ENCODE results near the gene HAPSTR1.

Gene HAPSTR1

GRCh38 chr16:9096416-9096952 lies 5.0 kb downstream of the HAPSTR1 start:
- no peak for DNase-seq (ENCODE audit: low spot score)

- DNase-seq (ENCODE audit: low spot score), result no peak
Measured at GRCh38 chr16:9097266-9098219, 6.1 kb downstream of the HAPSTR1 start.

GRCh38 chr16:9098377-9099090 lies 7.1 kb downstream of the HAPSTR1 start:
- DNase-seq (ENCODE audit: low spot score), result no peak

GRCh38 chr16:9099131-9099625 lies 7.7 kb downstream of the HAPSTR1 start:
- DNase-seq (ENCODE audit: low spot score), result no peak

DNA sequence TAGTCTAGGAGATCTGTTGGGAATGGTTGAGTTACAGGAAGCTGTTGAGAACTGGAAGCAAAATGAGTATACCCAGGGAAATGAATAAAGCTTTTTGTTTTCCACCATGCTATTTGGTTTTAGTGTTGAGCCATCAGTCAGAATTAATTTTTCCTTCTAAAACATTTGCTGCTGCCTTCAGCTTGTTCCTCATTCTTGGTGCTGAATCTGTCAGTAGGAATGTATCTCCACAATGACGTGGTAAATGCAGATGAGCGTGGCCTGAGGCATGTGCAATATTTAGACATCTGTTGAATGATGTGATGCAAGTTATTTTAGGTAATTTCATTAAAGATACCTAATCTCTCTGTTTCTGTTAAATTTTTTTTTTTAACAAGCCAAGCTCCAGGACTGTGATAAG lies 10.9 kb downstream of the HAPSTR1 start:
- DNase-seq (ENCODE audit: low spot score), result peak; percentile 69

DNA sequence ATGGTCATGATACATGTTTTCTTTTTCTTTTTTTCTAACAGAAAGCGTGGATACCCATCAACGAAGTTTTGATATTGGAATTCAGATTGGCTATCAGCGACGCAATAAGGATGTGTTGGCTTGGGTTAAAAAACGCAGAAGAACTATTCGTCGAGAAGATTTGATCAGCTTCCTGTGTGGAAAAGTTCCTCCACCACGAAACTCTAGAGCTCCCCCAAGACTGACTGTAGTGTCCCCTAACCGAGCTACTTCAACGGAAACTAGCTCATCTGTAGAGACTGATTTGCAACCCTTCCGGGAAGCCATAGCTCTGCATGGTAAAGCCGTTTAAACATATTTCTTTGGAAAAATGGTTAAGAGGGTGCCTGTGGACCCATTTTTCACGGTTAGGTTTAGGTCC lies 11.5 kb downstream of the HAPSTR1 start:
- DNase-seq (ENCODE audit: low spot score), result no peak

- no peak for DNase-seq (ENCODE audit: low spot score)
Measured at GRCh38 chr16:9103546-9103945, 12.1 kb downstream of the HAPSTR1 start.

- no peak for DNase-seq (ENCODE audit: low spot score)
Measured at GRCh38 chr16:9105189-9105588, 13.7 kb downstream of the HAPSTR1 start.

- DNase-seq (ENCODE audit: low spot score), result no peak
Measured at GRCh38 chr16:9107025-9107970, 15.9 kb downstream of the HAPSTR1 start.

- DNase-seq (ENCODE audit: low spot score), result no peak
Measured at GRCh38 chr16:9109255-9109654, 17.8 kb downstream of the HAPSTR1 start.

GRCh38 chr16:9112166-9112843 lies 20.9 kb downstream of the HAPSTR1 start:
- no peak for DNase-seq (ENCODE audit: low spot score)

- DNase-seq (ENCODE audit: low spot score), result no peak
Measured at GRCh38 chr16:9112844-9113186, 21.4 kb downstream of the HAPSTR1 start.

DNA sequence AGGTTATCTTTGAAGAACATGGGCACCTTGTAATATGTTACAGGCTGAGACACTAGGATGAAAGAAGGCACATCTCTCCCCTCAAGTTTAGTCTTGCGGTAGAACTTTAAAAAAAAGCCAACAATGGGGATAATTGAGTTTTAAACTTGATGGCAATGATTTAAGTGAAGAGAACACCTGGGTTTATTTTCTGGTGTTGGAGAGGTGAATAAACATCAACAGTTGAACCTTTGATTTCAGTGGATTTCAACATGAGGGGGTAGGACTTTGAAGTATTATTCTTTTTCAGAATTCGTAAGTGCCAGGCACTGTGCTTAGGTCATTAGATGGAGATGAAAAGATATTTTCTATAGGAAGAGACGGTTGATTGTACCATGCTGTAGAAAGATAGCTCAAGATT lies 22.3 kb downstream of the HAPSTR1 start:
- no peak for DNase-seq (ENCODE audit: low spot score)

DNA sequence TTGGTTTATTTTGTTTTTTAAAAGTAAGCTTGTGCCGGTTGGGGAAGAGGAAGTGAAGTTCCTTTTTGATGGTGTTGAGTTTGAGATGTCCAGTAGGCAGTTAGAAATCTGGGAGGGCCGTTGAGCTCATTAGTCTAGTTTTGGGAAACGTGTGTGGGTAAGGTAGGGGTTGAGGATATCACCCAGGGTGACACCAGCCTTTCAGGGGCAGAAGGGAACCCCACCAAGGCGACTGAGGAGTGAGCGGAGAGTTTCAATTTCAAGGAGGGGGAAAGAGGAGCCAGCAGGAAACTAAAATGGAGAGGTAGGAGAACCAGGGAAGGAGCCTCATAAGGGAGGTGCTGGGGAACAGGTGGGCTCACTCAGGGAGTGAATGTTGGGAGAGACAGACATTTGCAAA lies 22.7 kb downstream of the HAPSTR1 start:
- no peak for DNase-seq (ENCODE audit: low spot score)

DNA sequence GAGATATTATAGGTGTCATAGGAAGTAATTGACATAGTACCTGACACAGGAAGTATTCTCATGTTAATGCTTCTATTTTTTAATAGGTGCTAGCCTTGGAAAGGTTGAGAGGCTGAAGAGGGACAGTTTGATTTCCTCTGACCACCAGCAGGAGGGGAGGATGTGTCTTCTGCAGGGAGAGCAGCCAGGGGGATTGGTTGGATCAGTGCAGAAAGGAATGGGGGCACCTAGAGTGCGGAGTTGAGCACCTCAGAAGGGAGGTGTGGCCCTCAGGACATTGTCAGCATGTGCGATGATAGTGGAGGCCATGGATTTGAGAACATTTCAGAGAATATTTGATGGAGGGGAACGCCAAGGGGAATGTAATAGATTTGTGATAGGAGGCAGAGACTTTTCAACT lies 23.4 kb downstream of the HAPSTR1 start:
- DNase-seq (ENCODE audit: low spot score), result no peak

DNA sequence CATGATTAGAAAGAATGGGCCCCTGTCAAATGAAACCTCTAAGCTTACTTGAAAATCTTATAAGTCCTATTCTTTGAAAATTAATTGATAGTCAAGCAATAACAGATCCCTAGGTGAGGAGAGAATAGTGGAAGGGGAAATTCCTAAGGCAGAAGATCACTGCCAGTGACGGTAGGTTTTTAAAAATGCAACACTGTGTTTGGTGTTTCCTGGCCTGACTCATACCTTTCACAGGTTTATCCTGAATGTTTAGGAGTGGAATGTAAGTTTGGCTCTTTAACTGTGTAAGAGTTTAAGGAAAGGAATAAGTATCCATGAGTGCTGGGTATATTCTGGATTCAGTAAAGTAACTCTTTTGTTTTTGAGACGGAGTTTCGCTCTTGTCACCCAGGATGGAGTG lies 23.8 kb downstream of the HAPSTR1 start:
- no peak for DNase-seq (ENCODE audit: low spot score)

DNA sequence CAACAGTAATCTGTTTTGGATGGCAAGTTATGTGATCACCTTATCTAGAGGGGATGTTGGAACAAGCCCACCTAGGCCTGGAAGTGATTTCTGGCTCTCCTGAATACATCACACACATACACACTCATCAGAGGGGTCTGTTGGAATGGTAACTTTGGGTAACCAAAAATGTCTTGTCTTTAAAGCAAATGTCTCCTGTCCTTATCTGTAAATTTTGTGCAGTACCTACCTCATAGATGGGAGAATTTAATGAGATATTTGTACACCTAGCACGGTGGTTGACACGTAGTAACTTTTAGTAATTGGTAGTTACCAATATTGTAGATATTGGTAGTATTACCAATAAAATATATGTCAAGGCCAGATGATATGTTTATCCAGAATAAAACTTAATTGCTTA lies 24.7 kb downstream of the HAPSTR1 start:
- DNase-seq (ENCODE audit: low spot score), result no peak

- no peak for DNase-seq (ENCODE audit: low spot score)
Measured at GRCh38 chr16:9118170-9118569, 26.7 kb downstream of the HAPSTR1 start.

GRCh38 chr16:9119795-9120194 lies 28.4 kb downstream of the HAPSTR1 start:
- peak; percentile 46 for DNase-seq (ENCODE audit: low spot score)

GRCh38 chr16:9122342-9122741 lies 30.9 kb downstream of the HAPSTR1 start:
- DNase-seq (ENCODE audit: low spot score), result no peak

- no peak for DNase-seq (ENCODE audit: low spot score)
Measured at GRCh38 chr16:9122969-9123368, 31.5 kb downstream of the HAPSTR1 start.
